Caco-2 (cell line): ENCODE measurements around the gene DET1. TPM values are rescaled to one million over a fixed set of nuclear protein-coding genes. Genes with fewer than 3 reads are reported as not detected.

Source experiments
- BruUV-seq: library from RNA; stranded (reverse); fragments of 400-500 nt; replicated peaks from 2 replicates; lab custom pipeline; 2021; lab: Mats Ljungman, UMichigan
- CTCF ChIA-PET: fragments of 300-600 bp; sonication (Branson Sonifier 250); formaldehyde crosslinking; loops from one replicate; lab custom pipeline; 2022; ENCODE audit warnings: antibody characterized with exemption; lab: Charles Lee
- POLR2A ChIA-PET: fragments of 300-600 bp; sonication (Branson Sonifier 250); formaldehyde crosslinking; loops from one replicate; lab custom pipeline; 2022; ENCODE audit warnings: antibody characterized with exemption; lab: Charles Lee
- DNase-seq, 2 experiments: peaks; one replicate each; pipeline versions ENCODE4 v3.0.0 to v3.0.0-alpha.2; 2020 to 2022
- H3K27me3 ChIP-seq: replicated peaks from 2 replicates; pipeline ENCODE4 v1.6.0; 2011; ENCODE audit warnings: low read length; ENCODE audit not compliant: control insufficient read depth, insufficient read depth
- H3K36me3 ChIP-seq: 2 replicates; pipeline ENCODE4 v1.5.1; 2011; ENCODE audit warnings: low read length; ENCODE audit not compliant: control insufficient read depth, insufficient read depth
- H3K4me1 ChIP-seq: fragments of 250-450 bp; sonication (Bioruptor Pico); 2 replicates; pipeline ENCODE4 v1.5.1; 2020; ENCODE audit warnings: mild to moderate bottlenecking
- H3K4me3 ChIP-seq: 2 replicates; pipeline ENCODE4 v1.5.1; 2011; ENCODE audit warnings: low read depth, mild to moderate bottlenecking, control low read depth, low read length
- H3K9me3 ChIP-seq: fragments of 250-450 bp; sonication (Bioruptor Pico); 2 replicates; pipeline ENCODE4 v1.5.1; 2020; ENCODE audit warnings: mild to moderate bottlenecking, moderate library complexity
- H3K27ac Mint-ChIP-seq: one replicate; pipeline ENCODE4 v1.8.0; 2022; ENCODE audit warnings: mixed read lengths; ENCODE audit not compliant: unreplicated experiment
- H3K27me3 Mint-ChIP-seq: one replicate; pipeline ENCODE4 v1.8.0; 2022; ENCODE audit warnings: mixed read lengths; ENCODE audit not compliant: insufficient read depth, unreplicated experiment
- H3K36me3 Mint-ChIP-seq: one replicate; pipeline ENCODE4 v1.8.0; 2022; ENCODE audit warnings: mild to moderate bottlenecking, mixed read lengths; ENCODE audit not compliant: insufficient read depth, unreplicated experiment
- H3K4me1 Mint-ChIP-seq: one replicate; pipeline ENCODE4 v1.8.0; 2022; ENCODE audit warnings: low read depth, mixed read lengths; ENCODE audit not compliant: unreplicated experiment
- H3K4me3 Mint-ChIP-seq: one replicate; pipeline ENCODE4 v1.8.0; 2022; ENCODE audit warnings: mild to moderate bottlenecking, moderate library complexity, mixed read lengths; ENCODE audit not compliant: unreplicated experiment
- H3K9me3 Mint-ChIP-seq: one replicate; pipeline ENCODE4 v1.8.0; 2022; ENCODE audit warnings: mixed read lengths; ENCODE audit not compliant: unreplicated experiment
- intact Hi-C: fragments of 100-400 bp; cut with micrococcal nuclease; formaldehyde crosslinking; loops from one replicate; pipeline ENCODE4 v1.10.0; 2022; ENCODE audit not compliant: unreplicated experiment
- total RNA-seq: library from RNA; stranded (reverse); gene quantifications from 2 replicates; pipeline ENCODE4 v1.2.3, GENCODE V29; 2022
- TF ChIP-seq, protein P1 (sequence below), 2 experiments: fragments of 200-600 bp in 1 of 2; IDR thresholded peaks; 1 replicate in 1 of 2; 2 replicates in 1 of 2; pipeline versions ENCODE4 v1.5.1 to v1.8.0; 2011 to 2022; ENCODE audit warnings: antibody characterized with exemption in 1 of 2, control low read depth in 1 of 2, inconsistent platforms in 1 of 2, low read depth in 1 of 2, low read length in 1 of 2, mild to moderate bottlenecking in 1 of 2, moderate library complexity in 1 of 2; ENCODE audit not compliant: insufficient read depth in 1 of 2, severe bottlenecking in 1 of 2, unreplicated experiment in 1 of 2

Gene DET1
- total RNA-seq, 1 experiment from 2014 or later = 2.0 TPM

- POLR2A ChIA-PET = no interaction called here
These were observed 67.3 kb downstream of the DET1 start for GRCh38 chr15:88479169-88479568.

GRCh38 chr15:88477904-88478303, 68.6 kb downstream of the DET1 start:
- H3K4me3 ChIP-seq = no peak overlapping the region
- Mint-ChIP-seq H3K27me3 (no peaks in the 10 kb centered on the region), H3K9me3 (no peaks in the 10 kb centered on the region), H3K27ac (no peak overlapping the region), H3K4me3 (no peak overlapping the region), H3K4me1 (peaks cover 5% of the 10 kb centered on the region), H3K36me3 (peaks cover 16% of the 10 kb centered on the region)
- no peak for DNase-seq
- intact Hi-C loops = loop anchor here (5.0 kb wide), 1 partner anchor 179 kb away; no protein-coding TSS in a partner anchor
- ChIA-PET POLR2A (interaction anchor here (0.6 kb wide), 1 partner anchor 216 kb away, joined by 3 read pairs; no protein-coding TSS in a partner anchor), CTCF (interaction anchor here (0.6 kb wide), 1 partner anchor 11 kb away, joined by 3 read pairs; the partner anchor contains the start of genes MRPL46 and MRPS11)
- no peaks in the 10 kb centered on the region for H3K4me1 ChIP-seq
- TF ChIP-seq, protein P1, sequence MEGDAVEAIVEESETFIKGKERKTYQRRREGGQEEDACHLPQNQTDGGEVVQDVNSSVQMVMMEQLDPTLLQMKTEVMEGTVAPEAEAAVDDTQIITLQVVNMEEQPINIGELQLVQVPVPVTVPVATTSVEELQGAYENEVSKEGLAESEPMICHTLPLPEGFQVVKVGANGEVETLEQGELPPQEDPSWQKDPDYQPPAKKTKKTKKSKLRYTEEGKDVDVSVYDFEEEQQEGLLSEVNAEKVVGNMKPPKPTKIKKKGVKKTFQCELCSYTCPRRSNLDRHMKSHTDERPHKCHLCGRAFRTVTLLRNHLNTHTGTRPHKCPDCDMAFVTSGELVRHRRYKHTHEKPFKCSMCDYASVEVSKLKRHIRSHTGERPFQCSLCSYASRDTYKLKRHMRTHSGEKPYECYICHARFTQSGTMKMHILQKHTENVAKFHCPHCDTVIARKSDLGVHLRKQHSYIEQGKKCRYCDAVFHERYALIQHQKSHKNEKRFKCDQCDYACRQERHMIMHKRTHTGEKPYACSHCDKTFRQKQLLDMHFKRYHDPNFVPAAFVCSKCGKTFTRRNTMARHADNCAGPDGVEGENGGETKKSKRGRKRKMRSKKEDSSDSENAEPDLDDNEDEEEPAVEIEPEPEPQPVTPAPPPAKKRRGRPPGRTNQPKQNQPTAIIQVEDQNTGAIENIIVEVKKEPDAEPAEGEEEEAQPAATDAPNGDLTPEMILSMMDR (IDR thresholded peaks at IDR 0.05; ENCODE audit: insufficient read depth in 1 of 2, low read depth in 1 of 2, low read length in 1 of 2, severe bottlenecking in 1 of 2, unreplicated experiment in 1 of 2) = no peak
- peaks cover 3% of the 10 kb centered on the region; the same call in 1 of the 2 replicates for H3K36me3 ChIP-seq
- H3K27me3 ChIP-seq = no peaks in the 10 kb centered on the region
- no TSS peak for BruUV-seq
- no peaks in the 10 kb centered on the region for H3K9me3 ChIP-seq

More at GRCh38 chr15:88479169-88479568, 67.3 kb downstream of the DET1 start:
- BruUV-seq = no TSS peak
- CTCF ChIA-PET = no interaction called here
- peaks cover 5% of the 10 kb centered on the region for H3K4me1 Mint-ChIP-seq
- H3K9me3 ChIP-seq = no peaks in the 10 kb centered on the region
- H3K4me3 Mint-ChIP-seq = no peak overlapping the region
- no peaks in the 10 kb centered on the region for H3K27me3 ChIP-seq
- H3K4me1 ChIP-seq = no peaks in the 10 kb centered on the region
- intact Hi-C loops = loop anchor here (5.0 kb wide), 1 partner anchor 178 kb away; no protein-coding TSS in a partner anchor
- no peaks in the 10 kb centered on the region for H3K27me3 Mint-ChIP-seq
- H3K9me3 Mint-ChIP-seq = no peaks in the 10 kb centered on the region
- no peak overlapping the region for H3K27ac Mint-ChIP-seq
- DNase-seq = no peak
- TF ChIP-seq, protein P1 (IDR thresholded peaks at IDR 0.05; ENCODE audit: insufficient read depth in 1 of 2, low read depth in 1 of 2, low read length in 1 of 2, severe bottlenecking in 1 of 2, unreplicated experiment in 1 of 2) = peak in 1 of 2 experiments; percentile 17
- no peaks in the 10 kb centered on the region for H3K36me3 ChIP-seq
- H3K4me3 ChIP-seq = no peak overlapping the region
- H3K36me3 Mint-ChIP-seq = peaks cover 10% of the 10 kb centered on the region

DNA sequence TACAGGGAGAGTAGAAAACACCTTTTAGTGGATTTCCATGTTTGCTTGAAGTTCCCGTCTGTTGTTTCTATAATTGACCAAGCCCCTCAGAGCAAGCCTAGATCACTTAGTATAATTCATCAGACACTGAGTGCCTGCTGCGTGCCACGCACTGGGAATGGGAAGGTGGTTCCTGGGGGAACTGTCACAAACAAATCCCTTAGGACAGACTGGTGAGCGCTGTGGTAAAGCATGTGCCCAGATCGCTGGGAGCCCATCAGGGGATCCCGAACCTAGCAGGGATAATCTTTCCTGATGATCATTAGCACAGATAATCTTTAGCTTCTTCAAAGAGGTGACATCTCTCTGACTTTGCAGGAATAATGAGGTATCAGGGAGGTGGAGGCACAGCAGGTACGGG, 69.4 kb downstream of the DET1 start:
- Mint-ChIP-seq H3K4me1 (peaks cover 5% of the 10 kb centered on the region), H3K27me3 (no peaks in the 10 kb centered on the region), H3K27ac (no peak overlapping the region), H3K9me3 (no peaks in the 10 kb centered on the region), H3K4me3 (no peak overlapping the region), H3K36me3 (peaks cover 18% of the 10 kb centered on the region)
- Histone ChIP-seq H3K4me3 (no peak overlapping the region), H3K27me3 (no peaks in the 10 kb centered on the region), H3K9me3 (no peaks in the 10 kb centered on the region), H3K4me1 (no peaks in the 10 kb centered on the region), H3K36me3 (peaks cover 3% of the 10 kb centered on the region; the same call in 1 of the 2 replicates)
- CTCF ChIA-PET = interaction anchor here (0.5 to 0.8 kb wide), 2 partner anchors 161 to 164 kb away, joined by 3 to 6 read pairs; partner anchors contain the start of gene ISG20
- no TSS peak for BruUV-seq
- DNase-seq = no peak
- TF ChIP-seq, protein P1 (IDR thresholded peaks at IDR 0.05; ENCODE audit: insufficient read depth in 1 of 2, low read depth in 1 of 2, low read length in 1 of 2, severe bottlenecking in 1 of 2, unreplicated experiment in 1 of 2) = no peak
- intact Hi-C loops = loop anchor here (5.0 kb wide), 1 partner anchor 180 kb away; no protein-coding TSS in a partner anchor
- POLR2A ChIA-PET = interaction anchor here (0.6 to 0.7 kb wide), 2 partner anchors 147 to 216 kb away, joined by 3 read pairs; no protein-coding TSS in a partner anchor
